Mucosa of descending colon (tissue), 3 donors: ENCODE measurements around the gene ZDHHC9. TPM values are rescaled to one million over a fixed set of nuclear protein-coding genes. Genes with fewer than 3 reads are reported as not detected.
A peak's percentile ranks its signal among the peaks of the same experiment; 100 is the strongest.
"Not testable (repeated sequence)": the region's sequence is repeated elsewhere in the genome, so short reads cannot be mapped to it uniquely, and the experiment has no call there.

Source experiments
- ATAC-seq: fragments of 200-7000 bp; cut with Tn5 transposase; one replicate; pipeline ENCODE4 v1.9.1; 2020; ENCODE audit warnings: mild to moderate bottlenecking, moderate library complexity
- DNase-seq, 3 donors: peaks; one replicate each; pipeline ENCODE4 v3.0.0-alpha.2; 2020
- H3K36me3 ChIP-seq: fragments of 200-600 bp; one replicate; pipeline ENCODE4 v1.8.0; 2021; ENCODE audit warnings: low read depth, mild to moderate bottlenecking
- H3K4me1 ChIP-seq: fragments of 200-600 bp; one replicate; pipeline ENCODE4 v1.8.0; 2021; ENCODE audit warnings: low read depth, mild to moderate bottlenecking
- H3K4me3 ChIP-seq: fragments of 200-600 bp; one replicate; pipeline ENCODE4 v1.8.0; 2021; ENCODE audit warnings: mild to moderate bottlenecking
- H3K9me3 ChIP-seq: fragments of 200-600 bp; one replicate; pipeline ENCODE4 v1.8.0; 2021; ENCODE audit warnings: mild to moderate bottlenecking
- intact Hi-C, 2 donors: fragments of 100-400 bp; cut with DNase I in 1 of 2; cut with micrococcal nuclease in 1 of 2; formaldehyde crosslinking; loops; one replicate each; pipeline versions ENCODE4 v1.11.0 to v1.11.1; 2022; cut with DNase I, micrococcal nuclease
- long read RNA-seq, 2 donors: library from polyadenylated mRNA; unstranded; transcript quantifications; one replicate each; pipeline ENCODE4 v2.0.0, GENCODE V29; 2019 to 2021
- total RNA-seq, 3 donors: library from RNA; stranded (reverse); fragmentation: NEBNext Ultra II Directional in 2 of 3; extraction: Animal tissue kit (Norgen Biotek cat#: 25700) in 2 of 3; gene quantifications; one replicate each; pipeline versions ENCODE4 v1.2.1 to v1.2.4, GENCODE V29; 2021 to 2023
- TF ChIP-seq, protein P1 (sequence below): fragments of 200-600 bp; IDR thresholded peaks from one replicate; pipeline ENCODE4 v1.8.0; 2022; ENCODE audit warnings: antibody characterized with exemption, mild to moderate bottlenecking
- donor health status: DM: no; HTN: no; CAD: no; lungs with moderate emphysema.
- donor health status: DM: no; HTN: no; CAD: no.
- donor health status: DM: no; HTN: yes; CAD: no.

The ZDHHC9 gene
- total RNA-seq, result 10 to 100 TPM; 23.1 to 41.2 (median 33.6) TPM
- long read RNA-seq, donor 1, full-length matches to known transcripts, result 11 of 18 reads
- long read RNA-seq, donor 1, partial matches to known transcripts, result 6 of 18 reads
- long read RNA-seq, donor 1, other reads (novel, unspliced or antisense), result 1 of 18 reads
- long read RNA-seq, donor 2, full-length matches to known transcripts, result 13 of 23 reads
- long read RNA-seq, donor 2, partial matches to known transcripts, result 6 of 23 reads
- long read RNA-seq, donor 2, other reads (novel, unspliced or antisense), result 4 of 23 reads

- peak within 1 kb of the TSS; percentile 46 for H3K4me3 ChIP-seq
- intact Hi-C loops, result loop anchor here in 1 of 2 donors (5.0 kb wide), 1 partner anchor 59 kb away; no protein-coding TSS in a partner anchor
- DNase-seq (peak; percentile 90 to 92 (median 91)), ATAC-seq (peak; percentile 94)
- H3K9me3 ChIP-seq, result no peaks in the 10 kb centered on the region
- peaks cover 2% of the 10 kb centered on the region for H3K4me1 ChIP-seq
- H3K36me3 ChIP-seq, result no peaks in the 10 kb centered on the region
- TF ChIP-seq, protein P1, sequence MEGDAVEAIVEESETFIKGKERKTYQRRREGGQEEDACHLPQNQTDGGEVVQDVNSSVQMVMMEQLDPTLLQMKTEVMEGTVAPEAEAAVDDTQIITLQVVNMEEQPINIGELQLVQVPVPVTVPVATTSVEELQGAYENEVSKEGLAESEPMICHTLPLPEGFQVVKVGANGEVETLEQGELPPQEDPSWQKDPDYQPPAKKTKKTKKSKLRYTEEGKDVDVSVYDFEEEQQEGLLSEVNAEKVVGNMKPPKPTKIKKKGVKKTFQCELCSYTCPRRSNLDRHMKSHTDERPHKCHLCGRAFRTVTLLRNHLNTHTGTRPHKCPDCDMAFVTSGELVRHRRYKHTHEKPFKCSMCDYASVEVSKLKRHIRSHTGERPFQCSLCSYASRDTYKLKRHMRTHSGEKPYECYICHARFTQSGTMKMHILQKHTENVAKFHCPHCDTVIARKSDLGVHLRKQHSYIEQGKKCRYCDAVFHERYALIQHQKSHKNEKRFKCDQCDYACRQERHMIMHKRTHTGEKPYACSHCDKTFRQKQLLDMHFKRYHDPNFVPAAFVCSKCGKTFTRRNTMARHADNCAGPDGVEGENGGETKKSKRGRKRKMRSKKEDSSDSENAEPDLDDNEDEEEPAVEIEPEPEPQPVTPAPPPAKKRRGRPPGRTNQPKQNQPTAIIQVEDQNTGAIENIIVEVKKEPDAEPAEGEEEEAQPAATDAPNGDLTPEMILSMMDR, result no peak
Observed at GRCh38 chrX:129843459-129844306, at the start of gene ZDHHC9. Gene ZDHHC9 (minus strand): TSS chrX:129843886. CDS start chrX:129841945, 1,941 bp downstream.

DNA sequence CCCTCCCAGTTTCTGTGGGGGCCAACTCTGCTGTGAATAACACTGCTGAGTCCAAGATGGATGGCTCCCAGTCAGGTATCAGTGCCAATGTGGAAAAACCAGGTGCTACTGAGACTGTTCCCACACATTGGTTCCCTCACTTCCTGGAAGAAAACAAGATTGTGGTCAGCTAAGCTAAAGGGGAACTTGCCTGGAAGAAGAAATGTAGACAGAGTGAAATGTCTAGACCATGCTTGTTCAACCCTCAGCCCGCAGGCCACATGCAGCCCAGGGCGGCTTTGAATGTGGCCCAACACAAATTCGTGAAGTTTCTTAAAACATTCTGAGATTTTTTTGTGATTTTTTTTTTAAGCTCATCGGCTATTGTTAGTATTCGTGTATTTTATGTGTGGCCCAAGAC, 33.7 kb upstream of the ZDHHC9 start:
- Histone ChIP-seq H3K4me1 (no peaks in the 10 kb centered on the region), H3K9me3 (no peaks in the 10 kb centered on the region), H3K36me3 (no peaks in the 10 kb centered on the region), H3K4me3 (no peak overlapping the region)
- TF ChIP-seq, protein P1, result no peak
- intact Hi-C loops, result no loop called here
- DNase-seq (no peak), ATAC-seq (no peak)

DNA sequence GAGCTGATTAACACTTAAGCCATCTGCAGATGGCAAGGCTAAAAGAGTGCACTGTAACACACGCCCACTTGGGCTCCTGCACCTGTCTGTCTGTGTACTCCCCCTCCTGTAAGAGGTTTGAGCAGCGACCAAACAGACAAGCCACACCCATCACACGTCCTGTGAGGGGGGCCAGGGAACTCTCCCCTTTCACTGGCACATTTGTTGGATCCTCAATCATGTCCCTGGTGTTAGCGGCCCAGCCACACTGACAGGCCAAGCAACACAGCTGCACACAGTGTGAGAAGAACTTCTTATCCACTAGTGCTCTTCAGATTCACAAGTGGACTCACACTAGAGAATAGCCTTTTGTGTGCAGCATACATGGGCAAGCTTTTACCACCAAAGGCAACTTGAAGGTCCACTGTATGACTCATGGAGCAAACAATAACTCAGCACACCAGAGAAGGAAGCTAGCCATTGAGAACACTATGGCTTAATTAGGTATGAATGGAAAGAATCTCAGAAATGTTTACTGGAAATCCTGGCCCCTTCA, 33.2 kb upstream of the ZDHHC9 start:
- intact Hi-C loops, result no loop called here
- H3K9me3 ChIP-seq, result no peaks in the 10 kb centered on the region
- H3K4me1 ChIP-seq, result no peaks in the 10 kb centered on the region
- no peak overlapping the region for H3K4me3 ChIP-seq
- no peaks in the 10 kb centered on the region for H3K36me3 ChIP-seq
- no peak for DNase-seq
- no peak for ATAC-seq
- TF ChIP-seq, protein P1, result no peak

GRCh38 chrX:129875669-129876068, 32.0 kb upstream of the ZDHHC9 start:
- TF ChIP-seq, protein P1, result no peak
- Histone ChIP-seq H3K9me3 (no peaks in the 10 kb centered on the region), H3K4me1 (no peaks in the 10 kb centered on the region), H3K36me3 (no peaks in the 10 kb centered on the region), H3K4me3 (no peak overlapping the region)
- DNase-seq (no peak), ATAC-seq (no peak)
- intact Hi-C loops, result no loop called here

DNA sequence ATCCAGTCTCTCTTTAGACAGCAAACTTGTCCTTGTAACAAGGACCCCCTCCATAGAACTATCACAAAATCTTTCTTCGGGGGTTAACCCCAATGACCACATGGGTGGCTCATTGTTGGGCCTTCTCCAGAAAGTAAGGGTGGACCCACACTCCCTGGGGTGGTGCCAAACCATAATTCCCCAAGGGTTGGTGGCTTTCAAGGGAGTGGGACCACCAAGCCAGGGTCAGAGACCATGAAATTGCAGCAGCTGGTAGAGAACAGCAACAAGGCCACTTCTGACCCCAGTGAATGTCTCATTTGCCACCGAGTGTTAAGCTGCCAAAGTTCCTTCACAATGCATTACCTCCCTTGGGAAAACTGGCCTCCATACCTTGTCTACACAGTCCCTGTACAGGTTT, 28.8 kb upstream of the ZDHHC9 start:
- intact Hi-C loops, result no loop called here
- Histone ChIP-seq H3K9me3 (no peaks in the 10 kb centered on the region), H3K36me3 (no peaks in the 10 kb centered on the region), H3K4me3 (no peak overlapping the region), H3K4me1 (no peaks in the 10 kb centered on the region)
- TF ChIP-seq, protein P1, result no peak
- DNase-seq (no peak), ATAC-seq (no peak)

DNA sequence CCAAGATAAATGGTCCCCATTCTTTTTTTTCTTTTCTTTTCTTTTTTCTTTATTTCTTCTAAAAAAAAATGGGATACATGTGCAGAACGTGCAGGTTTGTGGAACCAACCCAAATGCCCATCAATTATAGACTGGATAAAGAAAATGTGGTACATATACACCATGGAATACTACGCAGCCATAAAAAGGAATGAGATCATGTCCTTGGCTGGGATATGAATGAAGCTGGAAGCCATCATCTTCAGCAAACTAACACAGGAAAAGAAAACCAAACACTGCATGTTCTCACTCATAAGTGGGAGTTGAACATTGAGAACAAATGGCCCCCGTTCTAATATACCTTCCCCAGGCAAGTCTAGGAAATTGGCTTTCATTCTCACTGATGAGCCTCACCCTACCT, 22.6 kb upstream of the ZDHHC9 start:
- H3K36me3 ChIP-seq, ATAC-seq, H3K4me3 ChIP-seq, DNase-seq, intact Hi-C loops, H3K4me1 ChIP-seq, H3K9me3 ChIP-seq: not testable (repeated sequence)

DNA sequence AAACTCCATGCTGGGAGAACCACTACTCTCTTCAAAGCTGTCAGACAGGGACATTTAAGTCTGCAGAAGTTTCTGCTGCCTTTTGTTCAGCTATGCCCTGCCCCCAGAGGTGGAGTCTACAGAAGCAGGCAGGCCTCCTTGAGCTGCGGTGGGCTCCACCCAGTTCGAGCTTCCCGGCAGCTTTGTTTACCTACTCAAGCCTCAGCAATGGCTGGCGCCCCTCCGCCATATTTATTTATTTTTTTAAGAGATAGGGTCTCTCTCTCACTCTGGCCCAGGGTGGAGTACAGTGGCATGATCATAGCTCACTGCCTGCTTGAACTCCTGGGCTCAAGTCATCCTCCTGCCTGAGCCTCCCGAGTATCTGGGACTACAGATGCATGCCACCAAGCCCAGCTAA, 15.4 kb upstream of the ZDHHC9 start:
- H3K36me3 ChIP-seq, H3K4me3 ChIP-seq, H3K4me1 ChIP-seq, ATAC-seq, H3K9me3 ChIP-seq, DNase-seq, intact Hi-C loops: not testable (repeated sequence)

DNA sequence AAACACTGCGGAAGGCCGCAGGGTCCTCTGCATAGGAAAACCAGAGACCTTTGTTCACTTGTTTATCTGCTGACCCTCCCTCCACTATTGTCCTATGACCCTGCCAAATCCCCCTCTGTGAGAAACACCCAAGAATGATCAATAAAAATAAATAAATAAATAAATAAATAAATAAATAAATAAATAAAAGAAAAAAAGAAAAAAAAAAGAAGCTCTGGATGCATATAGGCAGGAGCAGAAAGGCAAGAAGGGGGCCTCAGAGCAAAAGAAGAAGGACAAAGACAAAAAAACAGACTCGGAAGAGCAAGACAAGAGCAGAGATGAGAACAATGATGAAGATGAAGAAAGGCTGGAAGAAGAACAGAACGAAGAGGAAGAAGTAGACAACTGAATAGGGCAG, 8.1 kb upstream of the ZDHHC9 start:
- DNase-seq, H3K4me1 ChIP-seq, H3K36me3 ChIP-seq, H3K4me3 ChIP-seq, H3K9me3 ChIP-seq, intact Hi-C loops, ATAC-seq: not testable (repeated sequence)
